MCF 10A (cell line): ENCODE data around the gene MCOLN2. TPM values are rescaled to one million over a fixed set of nuclear protein-coding genes. Genes with fewer than 3 reads are reported as not detected.

Source experiments
- BruUV-seq: library from RNA; stranded (reverse); fragments of 400-500 nt; replicated peaks from 2 replicates; lab custom pipeline; 2021; lab: Mats Ljungman, UMichigan
- CTCF ChIA-PET: fragments of 300-600 bp; sonication (Branson Sonifier 250); formaldehyde crosslinking; extraction: SDS; loops from one replicate; lab custom pipeline; 2021; ENCODE audit warnings: antibody characterized with exemption, inconsistent platforms; lab: Yijun Ruan, JAX
- POLR2A ChIA-PET: fragments of 300-600, 350-650 bp; sonication (Branson Sonifier 250); formaldehyde crosslinking; extraction: SDS; loops from one replicate; lab custom pipeline; 2020; ENCODE audit warnings: antibody characterized with exemption, inconsistent platforms; lab: Yijun Ruan, JAX
- DNase-seq: peaks from one replicate; pipeline ENCODE4 v3.0.0-alpha.2; 2018; ENCODE audit not compliant: unreplicated experiment
- H3K27ac Mint-ChIP-seq: one replicate; pipeline ENCODE4 v1.8.0; 2022; ENCODE audit warnings: mild to moderate bottlenecking, low read depth, mixed read lengths; ENCODE audit not compliant: unreplicated experiment
- H3K27me3 Mint-ChIP-seq: one replicate; pipeline ENCODE4 v1.8.0; 2022; ENCODE audit warnings: mixed read lengths; ENCODE audit not compliant: insufficient read depth, unreplicated experiment
- H3K36me3 Mint-ChIP-seq: one replicate; pipeline ENCODE4 v1.8.0; 2022; ENCODE audit warnings: mild to moderate bottlenecking, moderate library complexity, mixed read lengths; ENCODE audit not compliant: insufficient read depth, unreplicated experiment
- H3K4me1 Mint-ChIP-seq: one replicate; pipeline ENCODE4 v1.8.0; 2022; ENCODE audit warnings: mixed read lengths; ENCODE audit not compliant: insufficient read depth, unreplicated experiment
- H3K4me3 Mint-ChIP-seq: one replicate; pipeline ENCODE4 v1.8.0; 2022; ENCODE audit warnings: mild to moderate bottlenecking, moderate library complexity, mixed read lengths; ENCODE audit not compliant: unreplicated experiment
- H3K9me3 Mint-ChIP-seq: one replicate; pipeline ENCODE4 v1.8.0; 2022; ENCODE audit warnings: mixed read lengths; ENCODE audit not compliant: unreplicated experiment
- intact Hi-C: fragments of 100-400 bp; cut with micrococcal nuclease; formaldehyde crosslinking; loops from 2 replicates; pipeline ENCODE4 v1.14.1; 2022
- total RNA-seq: library from RNA; stranded (reverse); gene quantifications from 2 replicates; pipeline ENCODE4 v1.2.3, GENCODE V29; 2022
- TF ChIP-seq, protein P1 (sequence below): fragments of 200-600 bp; IDR thresholded peaks from one replicate; pipeline ENCODE4 v1.8.0; 2022; ENCODE audit warnings: antibody characterized with exemption, mild to moderate bottlenecking; ENCODE audit not compliant: unreplicated experiment

Gene MCOLN2
- total RNA-seq, 1 experiment from 2014 or later, result 3.0 TPM

DNA sequence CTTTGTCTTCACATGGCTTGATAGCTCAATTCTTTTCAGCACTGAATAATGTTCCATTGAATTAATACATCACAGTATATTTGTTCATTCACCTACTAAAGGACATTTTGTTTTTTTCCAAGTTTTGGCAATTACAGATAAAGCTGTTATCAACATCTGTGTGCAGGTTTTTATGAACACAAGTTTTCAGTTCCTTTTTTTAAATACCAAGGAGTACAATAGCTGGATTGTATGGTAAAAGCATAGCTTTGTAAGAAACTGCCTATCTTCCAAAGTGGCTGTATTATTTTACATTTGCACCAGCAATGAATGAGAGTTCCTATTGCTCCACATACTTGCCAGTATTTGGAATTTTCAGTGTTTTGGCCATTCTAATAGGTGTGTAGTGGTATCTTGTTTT lies 4.8 kb upstream of the MCOLN2 start:
- BruUV-seq, result no TSS peak
- no peaks in the 10 kb centered on the region for H3K36me3 Mint-ChIP-seq

DNA sequence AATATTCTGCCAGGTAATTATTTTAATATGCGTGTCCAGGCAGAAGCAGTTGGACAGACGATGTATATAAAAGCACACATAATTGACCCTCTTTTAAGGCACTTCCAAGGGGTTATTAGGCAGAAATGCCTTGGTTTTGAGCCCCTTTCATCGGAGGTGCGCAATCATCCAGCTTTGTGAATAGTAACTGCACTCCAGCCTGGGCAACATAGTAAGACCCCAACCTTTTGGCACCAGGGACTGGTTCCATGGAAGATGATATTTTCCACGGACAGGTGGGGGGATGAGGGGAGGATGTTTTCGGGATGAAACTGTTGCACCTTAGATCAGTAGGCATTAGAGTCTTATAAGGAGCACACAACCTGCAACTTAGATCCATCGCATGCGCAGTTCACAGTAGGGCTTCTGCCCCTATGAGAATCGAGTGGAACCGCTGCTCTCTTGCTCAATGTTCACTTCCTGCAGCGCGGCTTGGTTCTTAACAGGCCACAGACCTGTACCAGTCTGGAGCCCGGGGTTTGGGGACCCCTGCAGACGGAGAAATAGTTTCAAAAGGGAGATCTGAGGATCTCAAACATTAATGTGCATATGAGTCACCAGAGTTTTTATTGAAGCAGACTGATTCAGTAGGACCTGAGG lies 1.8 kb upstream of the MCOLN2 start:
- no peak overlapping the region for H3K27ac Mint-ChIP-seq
- BruUV-seq, result no TSS peak
- no peak for DNase-seq
- CTCF ChIA-PET, result no interaction called here
- no peaks in the 10 kb centered on the region for H3K36me3 Mint-ChIP-seq
- H3K4me3 Mint-ChIP-seq, result no peak overlapping the region
- H3K4me1 Mint-ChIP-seq, result peaks cover 6% of the 10 kb centered on the region
- TF ChIP-seq, protein P1, sequence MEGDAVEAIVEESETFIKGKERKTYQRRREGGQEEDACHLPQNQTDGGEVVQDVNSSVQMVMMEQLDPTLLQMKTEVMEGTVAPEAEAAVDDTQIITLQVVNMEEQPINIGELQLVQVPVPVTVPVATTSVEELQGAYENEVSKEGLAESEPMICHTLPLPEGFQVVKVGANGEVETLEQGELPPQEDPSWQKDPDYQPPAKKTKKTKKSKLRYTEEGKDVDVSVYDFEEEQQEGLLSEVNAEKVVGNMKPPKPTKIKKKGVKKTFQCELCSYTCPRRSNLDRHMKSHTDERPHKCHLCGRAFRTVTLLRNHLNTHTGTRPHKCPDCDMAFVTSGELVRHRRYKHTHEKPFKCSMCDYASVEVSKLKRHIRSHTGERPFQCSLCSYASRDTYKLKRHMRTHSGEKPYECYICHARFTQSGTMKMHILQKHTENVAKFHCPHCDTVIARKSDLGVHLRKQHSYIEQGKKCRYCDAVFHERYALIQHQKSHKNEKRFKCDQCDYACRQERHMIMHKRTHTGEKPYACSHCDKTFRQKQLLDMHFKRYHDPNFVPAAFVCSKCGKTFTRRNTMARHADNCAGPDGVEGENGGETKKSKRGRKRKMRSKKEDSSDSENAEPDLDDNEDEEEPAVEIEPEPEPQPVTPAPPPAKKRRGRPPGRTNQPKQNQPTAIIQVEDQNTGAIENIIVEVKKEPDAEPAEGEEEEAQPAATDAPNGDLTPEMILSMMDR, result no peak
- peaks cover 12% of the 10 kb centered on the region for H3K27me3 Mint-ChIP-seq
- POLR2A ChIA-PET, result no interaction called here
- H3K9me3 Mint-ChIP-seq, result no peaks in the 10 kb centered on the region
- intact Hi-C loops, result no loop called here

More for the DNA sequence above, 4.8 kb upstream of the MCOLN2 start:
- Mint-ChIP-seq H3K27ac (no peak overlapping the region), H3K27me3 (peaks cover 12% of the 10 kb centered on the region), H3K4me3 (no peak overlapping the region), H3K9me3 (no peaks in the 10 kb centered on the region), H3K4me1 (peaks cover 6% of the 10 kb centered on the region)
- TF ChIP-seq, protein P1, result no peak
- CTCF ChIA-PET, result interaction anchor here (0.7 to 0.8 kb wide), 2 partner anchors 58 to 108 kb away, joined by 3 read pairs; no protein-coding TSS in a partner anchor
- intact Hi-C loops, result no loop called here
- no peak for DNase-seq
- POLR2A ChIA-PET, result no interaction called here

DNA sequence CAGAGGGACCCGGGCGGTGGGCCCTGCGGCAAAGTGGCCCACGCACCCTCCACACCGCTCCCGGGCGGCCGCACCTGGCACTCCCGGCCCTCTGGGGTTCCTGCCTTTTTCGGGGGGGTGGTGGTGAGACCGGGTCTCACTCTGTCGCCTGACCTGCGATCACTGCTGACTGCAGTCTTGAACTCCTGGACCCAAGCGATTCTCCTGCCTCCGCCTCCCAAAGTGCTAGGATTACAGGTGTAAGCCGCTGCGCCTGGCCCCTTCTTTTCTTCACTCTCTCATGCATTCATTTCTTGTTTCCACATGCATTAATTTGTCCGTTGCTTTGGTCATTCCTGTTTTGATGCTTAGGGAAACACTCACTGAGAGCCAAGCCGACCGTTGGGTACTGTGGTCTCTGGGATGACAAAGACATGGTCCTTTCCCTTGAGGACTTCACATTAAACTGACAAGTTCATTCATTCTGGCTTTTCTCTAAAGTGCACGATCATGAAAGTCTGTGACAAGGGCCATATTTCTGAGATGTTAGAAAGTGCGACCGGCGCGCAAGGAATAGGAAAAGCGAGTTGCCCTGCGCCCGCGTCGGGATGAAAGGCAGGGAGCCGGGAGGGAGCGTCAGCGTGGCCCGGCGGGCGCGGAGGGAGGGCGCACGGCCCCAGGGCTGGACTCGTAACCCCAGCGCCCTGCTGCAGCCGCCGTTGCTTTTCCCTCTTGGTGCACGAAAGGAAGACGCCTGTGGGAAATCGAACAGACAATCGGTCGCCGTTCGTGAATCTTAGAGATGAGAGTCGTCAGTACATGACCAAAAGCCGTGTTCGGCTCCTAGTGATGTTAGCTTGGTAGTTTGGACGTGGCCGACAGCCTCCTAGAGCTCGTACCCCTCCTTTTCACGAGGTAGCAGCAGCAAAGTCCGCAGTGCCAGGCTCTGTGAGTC lies 1.0 kb upstream of the MCOLN2 start:
- TF ChIP-seq, protein P1, result no peak
- H3K4me3 Mint-ChIP-seq, result peak overlapping the region; percentile 77
- H3K9me3 Mint-ChIP-seq, result no peaks in the 10 kb centered on the region
- ChIA-PET CTCF (no interaction called here), POLR2A (no interaction called here)
- intact Hi-C loops, result loop anchor here (2.0 kb wide), 1 partner anchor 53 kb away; no protein-coding TSS in a partner anchor
- no peak for DNase-seq
- H3K4me1 Mint-ChIP-seq, result peaks cover 6% of the 10 kb centered on the region
- BruUV-seq, result no TSS peak
- H3K36me3 Mint-ChIP-seq, result no peaks in the 10 kb centered on the region
- H3K27ac Mint-ChIP-seq, result no peak overlapping the region
- H3K27me3 Mint-ChIP-seq, result peaks cover 12% of the 10 kb centered on the region
